Heart left ventricle (tissue), 16 donors: ENCODE results near the gene PRKCH. TPM values are rescaled to one million over a fixed set of nuclear protein-coding genes. Genes with fewer than 3 reads are reported as not detected.

Experiments
- ATAC-seq, 4 donors: fragments of 200-7000 bp; cut with Tn5 transposase; one replicate each; pipeline ENCODE4 v1.9.1; 2020 to 2022; ENCODE audit warnings: moderate library complexity in 4 of 4, mild to moderate bottlenecking in 3 of 4, moderate number of reproducible peaks in 1 of 4
- DNase-seq, 5 donors: peaks; one replicate each; pipeline ENCODE4 v3.0.0-alpha.2; 2020
- H3K27ac ChIP-seq, 12 donors: fragments of 200-600 bp; sonication (generic) in 4 of 12; one replicate each; pipeline versions ENCODE4 v1.5.0 to v1.8.0; 2016 to 2022; ENCODE audit warnings: mild to moderate bottlenecking in 2 of 12
- H3K27me3 ChIP-seq, 9 donors: fragments of 200-600 bp; sonication (generic) in 2 of 9; one replicate each; pipeline versions ENCODE4 v1.5.1 to v1.8.0; 2016 to 2022; ENCODE audit warnings: mild to moderate bottlenecking in 3 of 9
- H3K36me3 ChIP-seq, 9 donors: fragments of 200-600 bp; sonication (generic) in 2 of 9; one replicate each; pipeline versions ENCODE4 v1.5.0 to v1.8.0; 2018 to 2022; ENCODE audit warnings: mild to moderate bottlenecking in 2 of 9
- H3K4me1 ChIP-seq, 12 donors: fragments of 200-600 bp; sonication (generic) in 4 of 12; one replicate each; pipeline versions ENCODE4 v1.5.0 to v1.8.0; 2016 to 2022; ENCODE audit warnings: mild to moderate bottlenecking in 3 of 12
- H3K4me3 ChIP-seq, 12 donors: fragments of 200-600 bp; sonication (generic) in 4 of 12; one replicate each; pipeline versions ENCODE4 v1.5.0 to v1.8.0; 2017 to 2022; ENCODE audit warnings: mild to moderate bottlenecking in 9 of 12, moderate library complexity in 4 of 12
- H3K9me3 ChIP-seq, 12 donors: fragments of 200-600 bp; sonication (generic) in 4 of 12; one replicate each; pipeline versions ENCODE4 v1.5.0 to v1.8.0; 2016 to 2022; ENCODE audit warnings: mild to moderate bottlenecking in 1 of 12
- CTCF ChIP-seq, 12 donors: fragments of 200-600 bp; sonication (generic) in 4 of 12; IDR thresholded peaks; one replicate each; pipeline versions ENCODE4 v1.5.0 to v1.8.0; 2018 to 2022; ENCODE audit warnings: antibody characterized with exemption in 12 of 12, mild to moderate bottlenecking in 5 of 12
- POLR2A ChIP-seq, 2 donors: fragments of 450-650 bp; IDR thresholded peaks; one replicate each; pipeline ENCODE4 v1.6.1; 2017; ENCODE audit warnings: antibody characterized with exemption in 2 of 2, mild to moderate bottlenecking in 2 of 2, moderate library complexity in 2 of 2
- WGBS, 4 donors: extraction: QIAGEN DNeasy Blood & Tissue Kit in 2 of 4; methylation state at CpG; one replicate each; pipeline versions ENCODE4 v1.1.5 to v1.1.7; 2013 to 2018; 5-methylcytosine and 5-hydroxymethylcytosine counted together
- intact Hi-C, 10 donors: fragments of 100-400 bp; cut with DNase I; formaldehyde crosslinking; loops; one replicate each; pipeline versions ENCODE4 v1.11.1 to v1.14.2; 2022
- polyA plus RNA-seq, 2 donors: library from polyadenylated mRNA; stranded (reverse); fragments of 200-250 nt; gene quantifications; one replicate each; pipeline ENCODE4 v1.2.3, GENCODE V29; 2013
- total RNA-seq, 9 donors: library from RNA; depleted of rRNA in 2 of 9; stranded (reverse); fragments of >200 nt in 2 of 9; fragmentation: NEBNext Ultra II Directional in 3 of 9; extraction: Animal tissue kit (Norgen Biotek cat#: 25700) in 3 of 9; gene quantifications; one replicate each; pipeline versions ENCODE4 v1.1.0 to v1.2.4, GENCODE V29; 2016 to 2023
- donor health status: ischemic (EF 13 %, LVEDD 7.1; RV severe dilation, severe dysfunction).
- donor health status: healthy with polysubstance abuse.
- donor health status: DM: no; HTN: yes; CAD: no.
- donor health status: DM: no; HTN: no; CAD: no.
- donor health status: ischemic (EF 25% LVEDD 6.9; RV normal size, moderate dysfunction).
- donor health status: ischemic (EF 25% LVEDD 5.7; RV mildly dilated, moderate dysfunction).
- donor health status: healthy.
- donor health status: DM: yes; HTN: yes; CAD: no.
- donor health status: ischemic (EF 35%, LVEDD 5.7; RV mildly dilated, moderate dysfunction).
- donor health status: nonischemic (EF 11% LVEDD 7.7; RV severe dilation, severe dysfunction).
- donor health status: DM: yes; HTN: yes; CAD: no.
- donor health status: PGD.
- donor health status: ischemic (EF 29% LVEDD 5.4; RV normal size, mild dysfunction).
- donor health status: nonischemic (EF 23%, LVEDD 6.1; RV moderate dilation, normal function).

PRKCH gene
- total and polyA plus RNA-seq, 11 donors = 6.1 to 49.2 (median 21.7) TPM

DNA sequence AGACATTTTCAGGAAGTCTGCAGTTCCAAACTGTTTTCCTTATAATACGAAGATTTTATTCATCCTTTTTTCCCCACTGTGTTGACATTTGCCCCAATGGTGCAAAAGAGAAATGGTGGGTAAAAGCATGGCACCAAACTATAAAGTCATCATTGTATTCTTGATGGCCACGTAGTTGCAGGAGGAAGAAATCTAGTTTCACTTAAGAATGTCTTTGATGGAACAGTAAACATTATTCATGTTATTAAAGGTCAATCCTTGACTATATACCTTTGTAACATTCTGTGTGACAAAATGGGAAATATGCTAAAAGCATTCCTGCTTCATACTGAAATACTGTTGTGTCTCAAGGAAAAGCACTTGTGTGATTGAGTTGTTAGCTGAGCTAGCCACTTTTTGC is 80.1 kb downstream of the PRKCH start:
- Histone ChIP-seq H3K27ac (no peak overlapping the region), H3K9me3 (no peaks in the 10 kb centered on the region), H3K4me1 (peaks cover 0 to 78% (median 20%) of the 10 kb centered on the region in 12 donors), H3K36me3 (no peaks in the 10 kb centered on the region), H3K4me3 (no peak overlapping the region), H3K27me3 (no peaks in the 10 kb centered on the region)
- TF ChIP-seq POLR2A (IDR thresholded peaks at IDR 0.05) = no peak
- no peak for TF ChIP-seq CTCF (IDR thresholded peaks at IDR 0.05)
- ATAC-seq (no peak), DNase-seq (no peak)
- intact Hi-C loops = no loop called here
- WGBS, 4 donors = 75 to 85% (median 81%) methylated on average over 2 of the region's 2 CpGs

GRCh38 chr14:61403411-61403810 is 82.0 kb downstream of the PRKCH start:
- Histone ChIP-seq H3K4me3 (no peak overlapping the region), H3K4me1 (peaks cover 0 to 88% (median 27%) of the 10 kb centered on the region in 12 donors), H3K27me3 (no peaks in the 10 kb centered on the region), H3K27ac (peak overlapping the region in 3 of 12 donors; percentile 4 to 59 (median 28)), H3K9me3 (no peaks in the 10 kb centered on the region), H3K36me3 (no peaks in the 10 kb centered on the region)
- TF ChIP-seq POLR2A (IDR thresholded peaks at IDR 0.05) = no peak
- no peak for TF ChIP-seq CTCF (IDR thresholded peaks at IDR 0.05)
- WGBS, 4 donors = 26 to 43% (median 41%) methylated on average over 2 of the region's 2 CpGs
- DNase-seq (no peak), ATAC-seq (no peak)
- intact Hi-C loops = no loop called here

GRCh38 chr14:61404637-61405036 is 83.3 kb downstream of the PRKCH start:
- no peaks in the 10 kb centered on the region for H3K27me3 ChIP-seq
- no peaks in the 10 kb centered on the region for H3K36me3 ChIP-seq
- WGBS, 4 donors = 46 to 61% (median 53%) methylated on average over 1 of the region's 1 CpG

DNA sequence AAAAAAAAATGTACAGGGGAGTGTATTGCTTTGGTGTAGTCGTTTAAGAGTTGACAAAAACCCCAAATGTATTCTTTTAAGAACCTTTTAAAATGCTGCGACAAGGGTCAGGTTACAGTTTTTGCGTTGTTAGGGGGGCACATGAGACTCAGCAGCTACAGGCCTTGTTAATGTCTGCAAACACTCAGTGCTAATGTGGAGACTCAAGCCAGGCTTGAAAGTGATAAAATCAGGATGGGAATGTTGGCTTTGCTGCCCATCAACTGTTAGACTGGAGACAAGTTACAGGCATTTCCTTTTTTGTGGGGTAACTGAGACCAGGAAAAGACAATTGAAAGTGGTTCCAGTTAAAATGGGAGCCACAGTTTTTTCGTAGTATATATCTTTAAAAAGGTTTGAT is 84.8 kb downstream of the PRKCH start:
- Histone ChIP-seq H3K4me1 (peaks cover 0 to 64% (median 27%) of the 10 kb centered on the region in 12 donors), H3K4me3 (no peak overlapping the region), H3K27ac (peak overlapping the region in 1 of 12 donors; percentile 37), H3K27me3 (no peaks in the 10 kb centered on the region), H3K36me3 (no peaks in the 10 kb centered on the region), H3K9me3 (no peaks in the 10 kb centered on the region)
- peak in 1 of 4 donors; percentile 48 for ATAC-seq
- intact Hi-C loops = no loop called here
- DNase-seq = no peak
- WGBS, 4 donors = 30 to 33% (median 31%) methylated on average over 4 of the region's 4 CpGs
- TF ChIP-seq POLR2A (IDR thresholded peaks at IDR 0.05) (no peak), CTCF (IDR thresholded peaks at IDR 0.05) (no peak)

More at GRCh38 chr14:61404637-61405036, 83.3 kb downstream of the PRKCH start:
- ATAC-seq (no peak), DNase-seq (no peak)
- no peak for TF ChIP-seq POLR2A (IDR thresholded peaks at IDR 0.05)
- TF ChIP-seq CTCF (IDR thresholded peaks at IDR 0.05) = no peak
- intact Hi-C loops = no loop called here
- Histone ChIP-seq H3K4me3 (no peak overlapping the region), H3K4me1 (peaks cover 0 to 76% (median 28%) of the 10 kb centered on the region in 12 donors), H3K27ac (peak overlapping the region in 1 of 12 donors; percentile 59), H3K9me3 (no peaks in the 10 kb centered on the region)
